Measurements from ENCODE around the gene PCDH9. TPM values are rescaled to one million over a fixed set of nuclear protein-coding genes. Genes with fewer than 3 reads are reported as not detected.
"Not testable (repeated sequence)": the region's sequence is repeated elsewhere in the genome, so short reads cannot be mapped to it uniquely, and the experiment has no call there.

PCDH9 gene
- total RNA-seq, 2 donors from 2014 or later = 0.95 to 1.8 TPM

DNA sequence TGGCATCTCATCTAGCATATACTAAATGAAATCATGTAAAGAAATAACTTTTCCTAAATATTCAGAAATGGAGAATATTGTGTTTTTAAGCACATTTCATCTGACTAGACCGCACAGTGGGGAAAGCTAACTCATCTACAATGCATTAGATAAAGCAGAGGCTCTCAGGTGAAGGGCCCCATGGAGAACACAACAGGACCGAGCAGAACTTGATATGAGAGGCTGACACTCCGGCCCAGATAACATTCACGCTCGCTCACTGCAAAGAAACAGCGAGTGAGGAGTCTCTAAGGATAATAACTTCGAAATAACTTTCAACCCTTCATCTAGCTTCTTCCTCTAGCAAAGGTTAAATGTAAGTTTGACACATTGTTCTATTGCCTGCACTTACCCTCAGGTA is 130.6 kb downstream of the PCDH9 start:
- H3K9me3 ChIP-seq (ENCODE audit: control insufficient read depth, low read length) = no peaks in the 10 kb centered on the region
- peak; percentile 44 for DNase-seq
- H3K27ac ChIP-seq (ENCODE audit: low read depth, low read length) = no peak overlapping the region
- peaks cover 5% of the 10 kb centered on the region for H3K4me1 ChIP-seq (ENCODE audit: control insufficient read depth, insufficient read depth, low read length)
- WGBS, 2 experiments (ENCODE audit: insufficient coverage in 1 of 2, insufficient read length in 1 of 2) = 66 to 86% methylated on average over 5 to 7 of the region's 7 CpGs
- no peaks in the 10 kb centered on the region for H3K36me3 Mint-ChIP-seq (ENCODE audit: low read depth)
- no peak overlapping the region for H3K27ac Mint-ChIP-seq
- H3K4me3 Mint-ChIP-seq = no peak overlapping the region
- peaks cover 32% of the 10 kb centered on the region for H3K4me1 Mint-ChIP-seq
- H3K36me3 ChIP-seq (ENCODE audit: control insufficient read depth, insufficient read depth, low read length) = no peaks in the 10 kb centered on the region
- TF ChIP-seq, protein P1, sequence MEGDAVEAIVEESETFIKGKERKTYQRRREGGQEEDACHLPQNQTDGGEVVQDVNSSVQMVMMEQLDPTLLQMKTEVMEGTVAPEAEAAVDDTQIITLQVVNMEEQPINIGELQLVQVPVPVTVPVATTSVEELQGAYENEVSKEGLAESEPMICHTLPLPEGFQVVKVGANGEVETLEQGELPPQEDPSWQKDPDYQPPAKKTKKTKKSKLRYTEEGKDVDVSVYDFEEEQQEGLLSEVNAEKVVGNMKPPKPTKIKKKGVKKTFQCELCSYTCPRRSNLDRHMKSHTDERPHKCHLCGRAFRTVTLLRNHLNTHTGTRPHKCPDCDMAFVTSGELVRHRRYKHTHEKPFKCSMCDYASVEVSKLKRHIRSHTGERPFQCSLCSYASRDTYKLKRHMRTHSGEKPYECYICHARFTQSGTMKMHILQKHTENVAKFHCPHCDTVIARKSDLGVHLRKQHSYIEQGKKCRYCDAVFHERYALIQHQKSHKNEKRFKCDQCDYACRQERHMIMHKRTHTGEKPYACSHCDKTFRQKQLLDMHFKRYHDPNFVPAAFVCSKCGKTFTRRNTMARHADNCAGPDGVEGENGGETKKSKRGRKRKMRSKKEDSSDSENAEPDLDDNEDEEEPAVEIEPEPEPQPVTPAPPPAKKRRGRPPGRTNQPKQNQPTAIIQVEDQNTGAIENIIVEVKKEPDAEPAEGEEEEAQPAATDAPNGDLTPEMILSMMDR (conservative IDR thresholded peaks at IDR 0.05) = no peak
- no peaks in the 10 kb centered on the region for H3K27me3 Mint-ChIP-seq (ENCODE audit: insufficient read depth)
- H3K4me3 ChIP-seq (ENCODE audit: low read length) = peak overlapping the region; percentile 12
- no peaks in the 10 kb centered on the region for H3K27me3 ChIP-seq (ENCODE audit: control insufficient read depth, insufficient read depth, low read length, poor library complexity, severe bottlenecking)
- no peak overlapping the region for H3K9ac ChIP-seq (ENCODE audit: extremely low read depth, low read length, poor library complexity, severe bottlenecking)
- no peaks in the 10 kb centered on the region for H3K9me3 Mint-ChIP-seq

DNA sequence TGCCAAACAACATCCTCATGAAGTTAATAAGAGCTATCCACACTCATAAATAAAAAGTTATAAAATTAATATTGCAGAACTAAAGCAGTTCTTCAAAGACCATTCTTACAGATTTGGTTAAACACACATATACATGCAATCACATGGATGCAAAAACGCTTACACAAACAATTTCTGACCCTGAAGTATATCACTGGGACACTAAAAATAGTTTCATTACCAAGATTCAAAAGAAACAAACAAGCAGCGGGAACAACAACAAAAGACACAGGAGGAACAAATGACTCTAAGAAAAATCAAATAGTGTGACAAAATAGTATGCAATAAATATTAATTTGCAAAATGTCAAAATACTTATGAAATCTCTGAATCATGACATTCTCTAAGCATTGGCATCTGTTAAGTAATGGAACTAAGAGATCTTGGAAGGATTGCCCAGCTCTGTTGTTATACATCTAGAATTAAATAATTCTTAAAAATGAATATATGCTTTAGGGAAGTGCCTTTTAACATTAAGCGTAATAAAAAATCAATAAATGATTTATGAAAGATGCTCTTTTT is 132.2 kb downstream of the PCDH9 start:
- peaks cover 32% of the 10 kb centered on the region for H3K4me1 Mint-ChIP-seq
- no peaks in the 10 kb centered on the region for H3K36me3 ChIP-seq (ENCODE audit: control insufficient read depth, insufficient read depth, low read length)
- DNase-seq = no peak
- 80 to 98% methylated on average over 1 to 2 of the region's 3 CpGs for WGBS, 2 experiments (ENCODE audit: insufficient coverage in 1 of 2, insufficient read length in 1 of 2)
- no peaks in the 10 kb centered on the region for H3K9me3 ChIP-seq (ENCODE audit: control insufficient read depth, low read length)
- H3K9me3 Mint-ChIP-seq = no peaks in the 10 kb centered on the region
- no peak overlapping the region for H3K4me3 Mint-ChIP-seq
- H3K27ac Mint-ChIP-seq = no peak overlapping the region
- H3K36me3 Mint-ChIP-seq (ENCODE audit: low read depth) = no peaks in the 10 kb centered on the region
- no peak overlapping the region for H3K9ac ChIP-seq (ENCODE audit: extremely low read depth, low read length, poor library complexity, severe bottlenecking)
- H3K27ac ChIP-seq (ENCODE audit: low read depth, low read length) = no peak overlapping the region
- no peaks in the 10 kb centered on the region for H3K27me3 Mint-ChIP-seq (ENCODE audit: insufficient read depth)
- H3K27me3 ChIP-seq (ENCODE audit: control insufficient read depth, insufficient read depth, low read length, poor library complexity, severe bottlenecking) = no peaks in the 10 kb centered on the region
- TF ChIP-seq, protein P1 (conservative IDR thresholded peaks at IDR 0.05) = no peak
- H3K4me3 ChIP-seq (ENCODE audit: low read length) = no peak overlapping the region
- peaks cover 5% of the 10 kb centered on the region for H3K4me1 ChIP-seq (ENCODE audit: control insufficient read depth, insufficient read depth, low read length)

DNA sequence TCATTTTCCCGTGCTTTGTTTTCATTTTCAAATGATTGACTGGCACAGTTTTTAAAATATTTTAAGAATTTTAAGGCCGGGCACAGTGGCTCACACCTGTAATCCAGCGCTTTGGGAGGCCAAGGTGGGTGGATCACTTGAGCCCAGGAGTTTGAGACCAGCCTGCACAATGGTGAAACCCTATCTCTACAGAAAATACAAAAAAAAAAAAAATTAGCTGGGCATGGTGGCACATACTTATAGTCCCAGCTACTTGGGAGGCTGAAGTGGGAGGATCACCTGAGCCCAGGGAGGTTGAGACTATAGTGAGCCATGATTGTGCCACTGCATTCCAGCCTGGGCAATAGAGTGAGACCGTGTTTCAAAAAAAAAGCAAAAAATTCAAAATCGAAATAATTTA is 133.2 kb downstream of the PCDH9 start:
- H3K9me3 Mint-ChIP-seq; H3K4me1 ChIP-seq (ENCODE audit: control insufficient read depth, insufficient read depth, low read length); H3K4me3 ChIP-seq (ENCODE audit: low read length); DNase-seq; H3K27ac ChIP-seq (ENCODE audit: low read depth, low read length); H3K27me3 Mint-ChIP-seq (ENCODE audit: insufficient read depth); H3K4me3 Mint-ChIP-seq; H3K36me3 ChIP-seq (ENCODE audit: control insufficient read depth, insufficient read depth, low read length); H3K27me3 ChIP-seq (ENCODE audit: control insufficient read depth, insufficient read depth, low read length, poor library complexity, severe bottlenecking); H3K9me3 ChIP-seq (ENCODE audit: control insufficient read depth, low read length); H3K27ac Mint-ChIP-seq; H3K9ac ChIP-seq (ENCODE audit: extremely low read depth, low read length, poor library complexity, severe bottlenecking); H3K36me3 Mint-ChIP-seq (ENCODE audit: low read depth): not testable (repeated sequence)
- H3K4me1 Mint-ChIP-seq = peaks cover 23% of the 10 kb centered on the region
- 83 to 95% methylated on average over 2 to 3 of the region's 5 CpGs for WGBS, 2 experiments (ENCODE audit: insufficient coverage in 1 of 2, insufficient read length in 1 of 2)

DNA sequence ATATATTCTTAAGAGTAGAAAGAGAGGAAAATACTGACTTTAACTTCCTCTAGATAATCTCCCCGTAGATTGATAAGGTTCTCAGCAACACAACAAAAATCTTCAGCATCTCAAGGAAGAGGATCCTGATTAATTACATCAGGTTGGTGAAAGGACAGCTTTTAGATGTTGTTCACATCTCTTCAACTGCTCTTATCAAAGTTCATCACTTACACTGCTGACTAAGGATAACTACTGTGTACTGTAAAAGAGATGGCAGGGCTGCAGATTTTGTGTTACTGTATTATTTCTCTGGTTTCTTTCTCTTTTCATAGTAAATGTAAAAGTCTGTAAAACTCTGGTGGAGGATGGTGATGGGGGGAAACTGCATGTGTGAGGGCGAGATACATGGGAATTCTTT is 133.7 kb downstream of the PCDH9 start:
- no peak overlapping the region for H3K27ac Mint-ChIP-seq
- no peaks in the 10 kb centered on the region for H3K36me3 Mint-ChIP-seq (ENCODE audit: low read depth)
- H3K9me3 Mint-ChIP-seq = no peaks in the 10 kb centered on the region
- H3K9me3 ChIP-seq (ENCODE audit: control insufficient read depth, low read length) = no peaks in the 10 kb centered on the region
- no peak overlapping the region for H3K27ac ChIP-seq (ENCODE audit: low read depth, low read length)
- H3K36me3 ChIP-seq (ENCODE audit: control insufficient read depth, insufficient read depth, low read length) = no peaks in the 10 kb centered on the region
- no peak overlapping the region for H3K4me3 Mint-ChIP-seq
- DNase-seq = no peak
- no peaks in the 10 kb centered on the region for H3K27me3 ChIP-seq (ENCODE audit: control insufficient read depth, insufficient read depth, low read length, poor library complexity, severe bottlenecking)
- TF ChIP-seq, protein P1 (conservative IDR thresholded peaks at IDR 0.05) = no peak
- WGBS, 2 experiments (ENCODE audit: insufficient coverage in 1 of 2, insufficient read length in 1 of 2) = 78% methylated on average over 1 of the region's 2 CpGs; no CpG with 5 or more reads in 1 of the 2 experiments
- H3K9ac ChIP-seq (ENCODE audit: extremely low read depth, low read length, poor library complexity, severe bottlenecking) = no peak overlapping the region
- H3K4me1 ChIP-seq (ENCODE audit: control insufficient read depth, insufficient read depth, low read length) = peaks cover 5% of the 10 kb centered on the region
- no peak overlapping the region for H3K4me3 ChIP-seq (ENCODE audit: low read length)
- peaks cover 22% of the 10 kb centered on the region for H3K4me1 Mint-ChIP-seq
- H3K27me3 Mint-ChIP-seq (ENCODE audit: insufficient read depth) = no peaks in the 10 kb centered on the region
